T-helper 1 cell treated with Interleukin-12 subunit alpha and Interleukin-12 subunit beta and Interleukin-4 antibody, amounts not matched to agents 30 μg/mL and 1 μg/mL, for 36 hours (primary cell): ENCODE measurements around the gene EVC2.

Experiments
- H3K27ac Mint-ChIP-seq: one replicate; pipeline ENCODE4 v1.8.0; 2021; ENCODE audit warnings: mild to moderate bottlenecking, mixed read lengths
- H3K27me3 Mint-ChIP-seq: one replicate; pipeline ENCODE4 v1.8.0; 2021; ENCODE audit warnings: low read depth, mixed read lengths
- H3K36me3 Mint-ChIP-seq: one replicate; pipeline ENCODE4 v1.8.0; 2021; ENCODE audit warnings: low read depth, mixed read lengths
- H3K4me1 Mint-ChIP-seq: one replicate; pipeline ENCODE4 v1.8.0; 2021; ENCODE audit warnings: low read depth, mixed read lengths
- H3K4me3 Mint-ChIP-seq: one replicate; pipeline ENCODE4 v1.8.0; 2021; ENCODE audit warnings: mild to moderate bottlenecking, moderate library complexity, mixed read lengths
- H3K9me3 Mint-ChIP-seq: one replicate; pipeline ENCODE4 v1.8.0; 2021; ENCODE audit warnings: mixed read lengths

EVC2 gene

DNA sequence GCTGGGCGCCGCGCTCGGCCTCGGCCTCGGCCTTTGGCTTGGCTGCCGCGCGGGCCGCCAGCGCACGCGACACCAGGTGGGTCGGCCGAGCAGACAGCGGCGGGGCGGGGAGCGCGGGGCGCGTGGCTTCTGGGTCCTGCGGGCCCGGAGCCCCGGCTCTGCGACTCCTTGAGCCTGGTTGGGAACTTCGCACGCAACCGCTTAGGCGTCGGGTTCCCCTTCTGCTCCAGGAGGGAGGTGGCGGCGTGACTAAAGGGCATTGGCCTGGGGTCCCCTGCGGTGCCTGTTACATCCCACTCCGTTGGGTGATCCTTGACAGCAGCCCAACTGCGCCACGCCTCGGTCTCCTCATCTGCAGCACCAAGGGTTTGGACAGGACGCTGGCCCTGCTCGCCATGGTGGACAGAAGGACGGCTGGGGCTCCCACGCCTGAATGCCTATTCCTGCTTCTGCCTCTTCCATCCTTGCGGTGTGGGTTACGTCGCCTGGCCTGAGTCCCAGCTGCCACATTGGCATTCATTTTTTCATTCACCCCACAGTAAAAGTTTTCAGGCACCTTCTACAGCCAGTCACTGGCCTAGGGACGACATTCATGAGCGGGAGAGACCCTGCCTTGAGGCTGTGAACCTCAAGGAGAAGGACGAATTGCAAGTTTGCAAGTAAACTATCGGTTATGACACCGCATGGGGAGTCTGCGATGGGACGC lies 3.3 kb upstream of the EVC2 start:
- Mint-ChIP-seq H3K27me3 (peaks cover 45% of the 10 kb centered on the region), H3K9me3 (peaks cover 11% of the 10 kb centered on the region), H3K4me3 (no peak overlapping the region), H3K27ac (no peak overlapping the region), H3K36me3 (no peaks in the 10 kb centered on the region), H3K4me1 (peaks cover 7% of the 10 kb centered on the region)

DNA sequence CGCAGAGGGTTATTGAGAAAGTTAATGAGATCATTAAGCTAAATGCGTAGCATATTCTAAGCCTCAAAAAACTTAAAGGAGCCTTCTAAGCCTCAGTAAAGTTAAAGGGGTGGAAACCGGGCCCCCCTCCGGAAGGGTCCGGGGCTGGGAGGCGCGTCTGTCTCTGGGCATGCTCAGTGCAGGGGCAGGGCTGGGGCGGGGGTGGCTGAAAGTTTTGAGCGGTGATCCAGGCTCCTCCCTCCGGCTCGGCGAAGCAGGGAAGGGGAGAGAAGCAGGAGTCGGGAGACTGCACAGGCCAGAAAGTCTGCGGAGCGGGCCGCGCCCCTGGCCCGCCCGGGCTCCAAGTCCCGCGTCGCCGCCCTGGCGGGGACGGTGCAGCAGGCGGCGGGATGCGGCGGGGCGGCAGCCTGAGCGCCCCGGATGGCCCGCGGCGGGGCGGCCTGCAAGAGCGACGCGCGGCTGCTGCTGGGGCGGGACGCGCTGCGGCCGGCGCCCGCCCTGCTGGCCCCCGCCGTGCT lies 2.7 kb upstream of the EVC2 start, which contains the start of gene EVC:
EVC (plus strand) TSS at position 241 of the 518 bp plus-strand sequence; CDS start at position 421, 180 bp downstream.
- H3K4me1 Mint-ChIP-seq = peaks cover 8% of the 10 kb centered on the region
- peak within 1 kb of the TSS; percentile 74 for H3K4me3 Mint-ChIP-seq
- no peaks in the 10 kb centered on the region for H3K36me3 Mint-ChIP-seq
- H3K27me3 Mint-ChIP-seq = peaks cover 49% of the 10 kb centered on the region
- H3K9me3 Mint-ChIP-seq = peaks cover 11% of the 10 kb centered on the region
- no peak within 1 kb of the TSS for H3K27ac Mint-ChIP-seq

DNA sequence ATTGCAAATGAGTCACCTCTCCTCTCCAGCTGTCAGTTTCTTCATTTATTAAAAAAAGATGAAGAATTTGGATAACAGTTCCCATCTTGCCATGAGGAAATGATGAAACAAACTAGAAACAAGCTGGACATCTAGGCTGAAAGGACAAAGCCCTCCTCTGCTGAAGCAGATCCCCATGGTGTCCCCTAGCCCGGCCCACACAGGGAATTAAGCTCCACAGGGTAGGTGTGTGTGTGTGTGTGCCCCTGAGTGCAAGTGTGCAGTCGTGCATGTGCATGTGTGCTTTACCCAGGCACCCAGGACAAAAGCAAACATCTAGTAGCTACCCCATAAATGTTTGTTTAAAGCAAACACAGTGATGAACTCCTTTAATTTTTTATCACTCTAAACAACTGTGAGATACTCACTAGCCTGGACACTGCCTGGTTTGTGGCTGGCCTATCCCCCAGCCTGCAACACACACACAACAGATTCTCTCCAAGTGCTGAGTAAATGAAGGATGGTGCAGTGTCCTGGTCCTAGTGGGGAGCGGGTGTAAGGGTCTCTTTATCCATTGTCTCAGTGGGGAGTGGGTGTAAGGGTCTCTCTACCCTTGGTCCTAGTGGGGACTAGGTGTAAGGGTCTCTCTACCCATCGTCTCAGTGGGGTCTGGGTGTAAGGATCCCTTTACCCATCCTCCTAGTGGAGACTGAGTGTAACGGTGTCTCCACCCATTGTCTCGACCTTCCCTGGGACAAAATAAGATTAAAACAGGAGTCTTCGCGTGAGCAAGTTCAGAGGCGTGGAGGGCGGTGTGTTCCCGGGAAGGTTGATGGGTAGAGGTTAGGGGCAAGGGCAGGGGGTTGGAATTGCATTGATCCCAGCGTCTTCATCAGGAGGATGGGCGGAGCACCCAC lies 2.0 kb upstream of the EVC2 start:
- Mint-ChIP-seq H3K9me3 (peaks cover 9% of the 10 kb centered on the region), H3K4me1 (peaks cover 10% of the 10 kb centered on the region), H3K27me3 (peaks cover 51% of the 10 kb centered on the region), H3K27ac (no peak overlapping the region), H3K36me3 (no peaks in the 10 kb centered on the region), H3K4me3 (peak overlapping the region; percentile 74)

DNA sequence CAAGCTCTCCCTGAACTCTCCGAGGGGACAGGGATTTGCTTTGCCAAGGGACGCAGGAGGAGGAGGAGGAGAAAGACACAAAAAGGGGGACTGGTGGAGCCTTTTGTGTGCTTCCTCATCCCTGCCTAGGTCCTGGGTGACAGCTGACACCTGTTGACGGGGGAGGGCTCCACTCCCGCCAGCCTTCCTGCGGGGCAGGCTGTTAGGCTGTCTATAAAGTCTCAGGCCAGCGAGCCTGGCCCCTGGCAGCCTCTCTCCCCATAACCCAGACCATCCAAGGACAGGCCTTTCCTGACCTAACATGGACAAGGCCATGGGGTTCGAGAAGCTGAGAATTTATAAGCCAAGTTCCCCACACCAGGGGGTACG lies 832 bp upstream of the EVC2 start:
- no peak overlapping the region for H3K27ac Mint-ChIP-seq
- H3K4me1 Mint-ChIP-seq = peaks cover 10% of the 10 kb centered on the region
- peaks cover 51% of the 10 kb centered on the region for H3K27me3 Mint-ChIP-seq
- H3K9me3 Mint-ChIP-seq = peaks cover 4% of the 10 kb centered on the region
- no peak overlapping the region for H3K4me3 Mint-ChIP-seq
- H3K36me3 Mint-ChIP-seq = no peaks in the 10 kb centered on the region

DNA sequence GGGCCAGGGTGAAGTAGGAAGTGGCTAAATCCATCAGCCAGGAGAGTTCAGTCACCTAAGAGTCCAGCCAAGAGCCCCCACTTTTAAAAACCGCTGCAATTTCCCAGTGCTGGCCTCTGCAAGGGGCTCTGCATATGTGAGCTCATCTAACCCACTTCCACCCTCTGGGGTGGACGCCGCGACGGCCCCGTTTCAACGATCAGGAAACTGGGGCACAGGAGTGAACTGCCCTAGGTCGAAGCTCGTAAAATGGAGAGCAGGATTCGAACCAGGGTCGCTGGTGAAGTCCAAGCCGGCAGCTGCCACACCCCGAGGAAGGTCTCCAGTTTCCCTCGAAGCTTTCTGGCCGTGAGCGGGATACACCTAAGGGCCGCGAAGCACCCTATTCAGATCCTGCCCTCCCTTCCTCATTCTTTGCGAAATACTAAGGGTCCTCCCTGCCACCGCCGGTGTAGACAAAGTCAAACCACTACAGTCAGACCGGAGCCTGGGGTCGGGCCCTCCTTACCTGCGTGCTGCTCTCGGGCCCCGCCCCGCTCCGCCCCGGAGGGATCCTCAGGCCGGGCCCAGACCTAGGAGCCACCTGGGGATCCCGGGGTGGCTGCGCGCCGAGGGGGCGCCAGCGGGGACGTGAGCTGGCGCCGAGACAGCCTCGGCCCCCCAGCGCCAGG lies 446 bp downstream of the EVC2 start:
- Mint-ChIP-seq H3K27me3 (peaks cover 51% of the 10 kb centered on the region), H3K36me3 (no peaks in the 10 kb centered on the region), H3K4me1 (peaks cover 10% of the 10 kb centered on the region), H3K4me3 (no peak overlapping the region), H3K27ac (no peak overlapping the region), H3K9me3 (peaks cover 5% of the 10 kb centered on the region)

DNA sequence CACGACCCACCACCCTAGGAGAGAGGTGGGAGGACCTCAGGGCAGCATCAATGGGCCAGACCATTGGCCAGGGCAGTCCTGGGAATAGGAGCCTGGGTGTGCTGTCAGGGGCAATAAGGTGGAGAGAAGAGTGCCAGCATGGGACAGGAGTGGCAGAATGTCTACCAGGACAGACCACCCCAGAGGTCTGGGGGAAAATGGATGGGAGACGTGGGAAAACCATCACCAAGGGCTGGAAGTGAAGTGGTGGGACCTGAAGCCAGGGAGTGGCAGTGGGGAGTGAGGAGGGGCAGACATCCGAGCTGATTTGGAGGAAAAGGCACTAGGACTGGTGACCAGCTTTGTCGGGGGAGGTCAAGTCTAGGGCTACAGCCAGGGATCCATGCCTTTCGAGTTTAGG lies 993 bp downstream of the EVC2 start:
- Mint-ChIP-seq H3K36me3 (no peaks in the 10 kb centered on the region), H3K4me3 (no peak overlapping the region), H3K9me3 (peaks cover 7% of the 10 kb centered on the region), H3K4me1 (peaks cover 7% of the 10 kb centered on the region), H3K27me3 (peaks cover 46% of the 10 kb centered on the region), H3K27ac (no peak overlapping the region)

DNA sequence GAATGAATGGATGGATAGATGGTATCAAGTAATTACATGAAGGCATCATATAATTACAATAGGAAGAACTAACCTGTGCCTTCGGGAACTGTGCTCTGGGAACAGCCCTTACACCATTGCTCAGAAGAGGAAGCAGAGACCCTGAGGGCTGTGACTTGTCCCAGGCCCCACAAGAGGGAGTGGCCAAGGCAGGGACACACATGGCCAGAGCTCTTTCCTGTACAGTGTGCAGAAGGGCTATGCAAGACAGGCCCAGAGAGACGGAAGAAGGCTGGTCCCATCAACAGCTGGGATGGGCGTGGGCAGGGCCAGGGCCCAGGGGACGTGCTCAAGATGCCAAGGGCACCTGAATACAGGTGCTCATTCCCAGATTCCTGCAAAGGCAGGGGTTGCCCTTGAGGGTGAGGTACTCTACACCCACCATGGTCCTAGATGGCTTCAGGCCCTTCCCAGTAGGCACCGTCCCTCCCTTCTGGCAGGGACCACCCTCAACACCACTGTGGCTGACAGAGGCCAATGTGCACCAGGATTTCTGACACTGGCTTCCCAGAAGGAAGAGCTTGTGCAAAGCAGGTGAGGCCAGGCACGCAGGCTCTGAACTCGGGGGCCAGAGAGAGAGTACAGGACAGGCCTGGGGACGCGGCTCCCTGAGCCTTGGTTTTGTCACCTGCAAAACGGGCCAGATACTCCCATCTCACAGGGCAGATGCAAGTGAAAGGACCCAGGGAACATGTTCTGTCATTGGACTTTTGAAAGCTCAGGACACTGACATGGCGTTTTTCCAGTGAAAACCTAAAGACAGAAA lies 1.7 kb downstream of the EVC2 start:
- H3K4me3 Mint-ChIP-seq = no peak overlapping the region
- peaks cover 6% of the 10 kb centered on the region for H3K4me1 Mint-ChIP-seq
- peaks cover 39% of the 10 kb centered on the region for H3K27me3 Mint-ChIP-seq
- peaks cover 8% of the 10 kb centered on the region for H3K9me3 Mint-ChIP-seq
- H3K27ac Mint-ChIP-seq = no peak overlapping the region
- H3K36me3 Mint-ChIP-seq = no peaks in the 10 kb centered on the region

DNA sequence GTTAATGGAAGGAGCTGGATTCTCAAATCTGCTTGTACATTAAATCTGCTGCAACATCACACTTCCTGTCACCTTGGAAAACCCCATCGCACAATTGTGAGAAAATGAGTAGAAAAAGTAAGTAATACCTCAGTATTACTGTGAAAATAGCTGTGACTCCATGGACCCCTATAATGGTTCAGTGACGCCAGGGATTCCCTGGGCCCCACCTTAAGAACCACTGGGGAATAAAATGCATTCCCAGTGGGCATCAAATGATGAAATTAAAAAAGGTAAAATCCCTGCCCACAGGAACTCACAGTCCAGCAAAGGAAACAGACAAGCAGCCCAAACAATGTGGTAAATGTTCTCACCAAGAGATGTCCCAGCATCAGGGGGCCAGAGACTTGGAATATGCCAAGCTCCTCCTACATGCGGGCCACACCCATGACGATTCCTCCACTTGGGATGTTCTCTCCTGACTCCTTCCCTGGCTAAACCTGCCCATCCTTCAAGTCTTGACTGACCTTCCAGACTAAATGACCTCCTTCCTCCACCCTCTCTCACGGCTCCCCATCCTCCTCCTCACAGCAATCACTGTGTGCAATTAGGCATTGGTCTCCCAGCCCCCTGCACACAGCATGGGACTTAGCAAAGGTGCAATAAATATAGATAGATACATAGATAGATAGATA lies 2.6 kb downstream of the EVC2 start:
- Mint-ChIP-seq H3K27me3 (peaks cover 36% of the 10 kb centered on the region), H3K4me1 (peaks cover 6% of the 10 kb centered on the region), H3K27ac (no peak overlapping the region), H3K9me3 (peaks cover 15% of the 10 kb centered on the region), H3K4me3 (no peak overlapping the region), H3K36me3 (no peaks in the 10 kb centered on the region)

DNA sequence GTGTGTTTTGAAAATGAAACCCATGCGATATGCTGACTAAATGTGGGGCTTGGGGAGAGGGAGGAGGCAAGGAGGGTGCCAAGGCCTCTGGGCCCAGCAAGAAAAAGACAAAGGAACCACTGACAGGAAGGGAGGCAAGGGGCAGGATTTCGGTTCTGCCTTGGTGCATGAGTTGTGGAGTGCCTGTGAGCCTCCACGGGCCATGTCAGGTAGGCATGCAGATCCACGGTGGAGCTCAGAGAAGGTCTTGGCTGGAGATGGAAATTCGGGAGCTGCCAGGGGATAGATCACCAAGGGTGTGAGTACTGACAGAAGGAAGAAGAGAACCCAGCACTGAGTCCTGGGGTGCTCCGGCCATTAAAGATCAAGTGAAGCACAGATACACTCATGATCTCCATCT lies 4.1 kb downstream of the EVC2 start:
- Mint-ChIP-seq H3K4me1 (peaks cover 2% of the 10 kb centered on the region), H3K9me3 (peaks cover 15% of the 10 kb centered on the region), H3K4me3 (no peak overlapping the region), H3K27me3 (peaks cover 23% of the 10 kb centered on the region), H3K27ac (no peak overlapping the region), H3K36me3 (no peaks in the 10 kb centered on the region)

DNA sequence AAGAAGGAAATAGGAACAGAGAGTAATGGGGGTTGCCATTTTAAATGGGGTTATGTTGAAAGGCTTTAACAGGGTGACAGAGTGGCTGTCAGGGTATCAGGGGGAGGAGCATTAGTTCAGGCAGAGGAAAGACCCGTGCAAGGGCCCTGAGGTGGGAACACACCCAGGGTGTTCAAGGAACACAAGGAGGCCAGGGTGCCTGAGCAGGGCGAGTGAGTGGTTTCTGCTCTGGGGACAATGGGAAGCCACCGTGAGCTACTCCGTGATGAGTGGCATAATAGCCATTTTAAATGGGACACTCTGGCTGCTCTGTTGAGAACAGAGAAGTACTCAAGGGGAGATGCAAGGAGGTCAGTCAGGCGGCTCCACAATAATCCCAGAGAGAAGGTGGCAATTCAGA lies 4.5 kb downstream of the EVC2 start:
- Mint-ChIP-seq H3K4me1 (peaks cover 2% of the 10 kb centered on the region), H3K36me3 (no peaks in the 10 kb centered on the region), H3K4me3 (no peak overlapping the region), H3K27me3 (peaks cover 22% of the 10 kb centered on the region), H3K27ac (no peak overlapping the region), H3K9me3 (peaks cover 15% of the 10 kb centered on the region)

DNA sequence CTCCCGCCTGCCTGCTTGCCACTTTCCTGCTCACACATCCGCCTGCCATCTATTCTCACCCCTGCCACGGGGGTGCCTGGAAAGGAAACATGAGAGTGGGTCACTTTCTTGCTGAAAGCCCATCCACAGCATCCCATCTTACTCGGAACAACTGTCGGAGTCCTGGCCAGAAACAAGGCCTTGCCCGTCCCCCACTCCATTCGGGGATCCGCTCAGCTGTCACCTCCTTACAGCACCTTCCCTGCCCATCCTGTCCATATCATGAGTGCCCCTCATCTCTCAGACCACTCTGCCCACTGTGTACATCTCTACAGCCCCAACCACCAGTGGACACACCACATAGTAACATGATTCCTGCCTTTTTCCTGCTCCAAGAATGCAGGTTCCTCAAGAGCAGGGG lies 6.4 kb downstream of the EVC2 start:
- Mint-ChIP-seq H3K27ac (no peak overlapping the region), H3K4me1 (peaks cover 2% of the 10 kb centered on the region), H3K27me3 (peaks cover 9% of the 10 kb centered on the region), H3K36me3 (no peaks in the 10 kb centered on the region), H3K4me3 (no peak overlapping the region), H3K9me3 (peaks cover 15% of the 10 kb centered on the region)

DNA sequence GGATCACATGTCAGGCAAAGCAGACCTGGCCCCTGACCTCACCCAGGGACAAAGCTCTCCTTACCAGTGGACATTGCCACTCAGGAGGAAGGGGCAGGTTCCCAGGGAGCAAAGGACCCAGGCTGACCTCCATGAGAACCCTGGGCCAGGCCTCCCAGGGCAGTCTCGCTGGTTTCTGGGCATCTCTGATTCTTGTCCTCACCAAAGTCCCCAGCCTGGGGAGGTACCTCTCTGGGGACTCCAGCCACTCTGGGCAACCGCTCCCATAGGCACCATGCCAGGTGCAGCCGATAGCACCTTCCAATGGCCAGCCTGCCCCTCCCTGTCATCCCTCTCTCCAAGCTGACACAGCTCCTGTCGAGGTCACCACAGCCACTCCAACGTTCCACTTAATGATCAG lies 7.9 kb downstream of the EVC2 start:
- Mint-ChIP-seq H3K4me3 (no peak overlapping the region), H3K27me3 (no peaks in the 10 kb centered on the region), H3K27ac (no peak overlapping the region), H3K36me3 (no peaks in the 10 kb centered on the region), H3K4me1 (no peaks in the 10 kb centered on the region), H3K9me3 (peaks cover 15% of the 10 kb centered on the region)

DNA sequence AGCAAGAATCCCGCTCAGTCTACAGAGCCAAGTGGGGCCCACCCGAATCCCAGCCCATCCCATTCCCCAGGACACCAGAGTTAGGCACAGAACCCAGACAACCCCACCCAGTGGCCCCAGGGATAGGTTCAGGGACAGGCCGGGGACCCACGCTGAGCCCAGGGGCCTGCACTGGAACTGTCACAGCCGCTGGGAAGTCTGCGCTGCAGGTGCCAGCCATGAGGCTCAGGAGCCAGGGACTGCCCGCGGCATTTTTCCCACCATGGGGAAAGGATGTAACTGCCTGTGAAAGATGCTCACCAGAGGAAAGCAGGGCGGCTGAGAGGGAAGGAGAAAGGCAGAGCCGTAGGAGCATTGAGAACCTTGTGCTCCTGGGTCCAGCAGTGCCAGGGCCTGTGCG lies 12.0 kb downstream of the EVC2 start:
- no peaks in the 10 kb centered on the region for H3K27me3 Mint-ChIP-seq
- no peaks in the 10 kb centered on the region for H3K4me1 Mint-ChIP-seq
- no peak overlapping the region for H3K4me3 Mint-ChIP-seq
- no peak overlapping the region for H3K27ac Mint-ChIP-seq
- peaks cover 4% of the 10 kb centered on the region for H3K9me3 Mint-ChIP-seq
- no peaks in the 10 kb centered on the region for H3K36me3 Mint-ChIP-seq
